Lung (tissue), 12 donors: Measurements from ENCODE around the gene HDDC3. TPM values are rescaled to one million over a fixed set of nuclear protein-coding genes. Genes with fewer than 3 reads are reported as not detected.

ENCODE experiments used
- ATAC-seq: fragments of 200-7000 bp; cut with Tn5 transposase; one replicate; pipeline ENCODE4 v1.9.1; 2020; ENCODE audit warnings: moderate number of reproducible peaks; ENCODE audit not compliant: insufficient read depth, low FRiP score
- DNase-seq, 3 donors: peaks; one replicate each; pipeline ENCODE4 v3.0.0-alpha.2; 2013 to 2017
- H3K27ac ChIP-seq, 2 donors: one replicate each; pipeline ENCODE4 v1.5.1; 2013; ENCODE audit warnings: mild to moderate bottlenecking in 2 of 2, moderate library complexity in 2 of 2, control low read depth in 1 of 2, inconsistent platforms in 1 of 2, low read depth in 1 of 2, low read length in 1 of 2
- H3K27me3 ChIP-seq, 3 donors: one replicate each; pipeline ENCODE4 v1.5.1; 2013; ENCODE audit warnings: low read length in 2 of 3; ENCODE audit not compliant: control insufficient read depth in 3 of 3, insufficient read depth in 3 of 3
- H3K36me3 ChIP-seq, 4 donors: one replicate each; pipeline ENCODE4 v1.5.1; 2013; ENCODE audit warnings: low read length in 4 of 4, mild to moderate bottlenecking in 1 of 4, moderate library complexity in 1 of 4; ENCODE audit not compliant: control insufficient read depth in 4 of 4, insufficient read depth in 4 of 4
- H3K4me1 ChIP-seq, 5 donors: one replicate each; pipeline ENCODE4 v1.5.1; 2013; ENCODE audit warnings: low read length in 5 of 5, mild to moderate bottlenecking in 2 of 5, moderate library complexity in 1 of 5; ENCODE audit not compliant: control insufficient read depth in 5 of 5, insufficient read depth in 5 of 5
- H3K4me3 ChIP-seq: one replicate; pipeline ENCODE4 v1.5.1; 2013; ENCODE audit warnings: mild to moderate bottlenecking, control low read depth, moderate library complexity
- H3K9ac ChIP-seq, 2 donors: one replicate each; pipeline ENCODE4 v1.5.1; 2013; ENCODE audit warnings: low read length in 2 of 2, control low read depth in 1 of 2; ENCODE audit not compliant: insufficient read depth in 1 of 2
- H3K9me3 ChIP-seq, 4 donors: one replicate each; pipeline ENCODE4 v1.5.1; 2013; ENCODE audit warnings: low read length in 3 of 4, mild to moderate bottlenecking in 1 of 4, moderate library complexity in 1 of 4; ENCODE audit not compliant: control insufficient read depth in 4 of 4, insufficient read depth in 3 of 4
- WGBS, 2 donors: extraction: QIAGEN DNeasy Blood & Tissue Kit; methylation state at CpG; one replicate each; pipeline ENCODE4 v1.1.7; 2013; 5-methylcytosine and 5-hydroxymethylcytosine counted together
- polyA plus RNA-seq, 2 donors: library from polyadenylated mRNA; stranded (reverse); fragments of 200-250 nt; gene quantifications; one replicate each; pipeline ENCODE4 v1.2.1, GENCODE V29; 2013
- total RNA-seq, 2 donors: library from RNA; depleted of rRNA in 1 of 2; stranded (reverse); fragments of >200 nt in 1 of 2; gene quantifications; one replicate each; pipeline ENCODE4 v1.2.1, GENCODE V29; 2014 to 2021
- TF ChIP-seq, protein P1 (sequence below): IDR thresholded peaks from 2 replicates; pipeline ENCODE4 v1.5.1; 2012; ENCODE audit warnings: mild to moderate bottlenecking; ENCODE audit errors: control extremely low read depth, extremely low read depth
- donor health status: control.
- donor health status: control.
- donor health status: Bipolar disorder and iron deficiency.
- donor health status: healthy.
- donor health status: DM: yes; HTN: yes; CAD: no.

The HDDC3 gene
- total and polyA plus RNA-seq, 4 donors: 12.7 to 19.6 (median 16.5) TPM

DNA sequence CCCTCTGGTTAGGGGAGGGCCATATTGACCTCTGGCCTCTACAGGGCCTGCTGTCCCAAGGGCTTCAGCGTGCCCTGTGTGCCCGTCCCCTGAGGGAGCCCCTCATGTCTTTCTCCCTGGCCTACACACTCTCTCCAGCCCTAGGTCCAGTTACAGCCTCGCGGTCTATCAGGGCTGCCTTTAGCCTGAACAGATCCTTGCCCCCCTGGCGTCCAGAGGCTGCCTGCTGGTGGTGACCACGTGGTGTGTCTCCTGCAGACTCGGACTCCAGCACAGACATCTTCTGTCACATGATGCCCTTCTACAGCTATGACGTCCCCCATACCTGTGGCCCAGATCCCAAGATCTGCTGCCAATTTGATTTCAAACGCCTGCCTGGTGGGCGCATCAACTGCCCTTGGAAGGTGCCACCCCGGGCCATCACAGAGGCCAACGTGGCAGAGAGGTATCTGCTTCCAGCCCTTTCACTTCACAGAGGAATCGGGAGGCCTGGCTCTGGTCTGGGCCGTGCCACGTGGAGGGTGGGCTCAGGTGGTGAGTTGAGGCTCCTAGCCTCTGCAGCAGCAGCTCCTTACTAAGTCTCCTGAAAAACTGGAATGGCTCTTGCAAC is 25.2 kb downstream of the HDDC3 start:
- Histone ChIP-seq H3K4me3 (no peak overlapping the region), H3K36me3 (peaks cover 16 to 60% (median 30%) of the 10 kb centered on the region in 4 donors), H3K9me3 (no peaks in the 10 kb centered on the region), H3K9ac (no peak overlapping the region), H3K27me3 (no peaks in the 10 kb centered on the region), H3K4me1 (peaks cover 0 to 8% (median 0%) of the 10 kb centered on the region in 5 donors), H3K27ac (no peak overlapping the region)
- no peak for DNase-seq
- TF ChIP-seq, protein P1, sequence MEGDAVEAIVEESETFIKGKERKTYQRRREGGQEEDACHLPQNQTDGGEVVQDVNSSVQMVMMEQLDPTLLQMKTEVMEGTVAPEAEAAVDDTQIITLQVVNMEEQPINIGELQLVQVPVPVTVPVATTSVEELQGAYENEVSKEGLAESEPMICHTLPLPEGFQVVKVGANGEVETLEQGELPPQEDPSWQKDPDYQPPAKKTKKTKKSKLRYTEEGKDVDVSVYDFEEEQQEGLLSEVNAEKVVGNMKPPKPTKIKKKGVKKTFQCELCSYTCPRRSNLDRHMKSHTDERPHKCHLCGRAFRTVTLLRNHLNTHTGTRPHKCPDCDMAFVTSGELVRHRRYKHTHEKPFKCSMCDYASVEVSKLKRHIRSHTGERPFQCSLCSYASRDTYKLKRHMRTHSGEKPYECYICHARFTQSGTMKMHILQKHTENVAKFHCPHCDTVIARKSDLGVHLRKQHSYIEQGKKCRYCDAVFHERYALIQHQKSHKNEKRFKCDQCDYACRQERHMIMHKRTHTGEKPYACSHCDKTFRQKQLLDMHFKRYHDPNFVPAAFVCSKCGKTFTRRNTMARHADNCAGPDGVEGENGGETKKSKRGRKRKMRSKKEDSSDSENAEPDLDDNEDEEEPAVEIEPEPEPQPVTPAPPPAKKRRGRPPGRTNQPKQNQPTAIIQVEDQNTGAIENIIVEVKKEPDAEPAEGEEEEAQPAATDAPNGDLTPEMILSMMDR: no peak
- no peak for ATAC-seq
- WGBS, 2 donors: 82 to 89% methylated on average over 15 of the region's 15 CpGs

DNA sequence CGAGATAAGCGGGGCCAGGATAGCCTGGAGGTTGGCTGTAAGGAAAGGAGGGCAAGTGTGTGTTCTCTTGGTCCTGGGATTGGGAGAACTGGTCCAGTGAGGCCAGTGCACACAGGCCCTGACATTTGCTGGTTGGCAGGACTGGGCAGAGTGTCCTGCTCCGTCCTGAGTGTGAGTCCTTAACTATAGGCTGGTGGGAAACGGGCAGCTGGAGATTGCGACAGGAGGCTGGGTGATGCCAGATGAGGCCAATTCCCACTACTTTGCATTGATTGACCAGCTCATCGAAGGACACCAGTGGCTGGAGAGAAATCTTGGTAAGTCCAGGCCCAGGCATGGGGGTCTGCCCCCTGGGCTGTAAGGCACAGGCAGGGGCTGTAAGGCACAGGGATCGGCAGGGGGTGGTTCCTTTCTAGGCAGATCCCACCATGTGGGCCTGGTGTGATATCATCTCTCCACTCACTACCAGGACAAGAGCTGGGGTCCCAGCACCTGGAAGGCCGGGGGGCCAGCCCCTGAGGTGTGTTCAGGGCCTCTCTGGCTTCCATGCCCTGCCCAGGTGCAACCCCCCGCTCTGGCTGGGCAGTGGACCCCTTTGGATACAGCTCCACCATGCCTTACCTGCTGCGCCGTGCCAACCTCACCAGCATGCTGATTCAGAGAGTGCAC is 26.0 kb downstream of the HDDC3 start:
- ATAC-seq (no peak), DNase-seq (no peak)
- peaks cover 0 to 10% (median 3%) of the 10 kb centered on the region in 5 donors for H3K4me1 ChIP-seq
- WGBS, 2 donors: 95 to 96% methylated on average over 11 of the region's 11 CpGs
- TF ChIP-seq, protein P1: no peak
- no peak overlapping the region for H3K9ac ChIP-seq
- H3K4me3 ChIP-seq: no peak overlapping the region
- H3K9me3 ChIP-seq: no peaks in the 10 kb centered on the region
- no peak overlapping the region for H3K27ac ChIP-seq
- peaks cover 10 to 51% (median 29%) of the 10 kb centered on the region in 4 donors for H3K36me3 ChIP-seq
- H3K27me3 ChIP-seq: no peaks in the 10 kb centered on the region

DNA sequence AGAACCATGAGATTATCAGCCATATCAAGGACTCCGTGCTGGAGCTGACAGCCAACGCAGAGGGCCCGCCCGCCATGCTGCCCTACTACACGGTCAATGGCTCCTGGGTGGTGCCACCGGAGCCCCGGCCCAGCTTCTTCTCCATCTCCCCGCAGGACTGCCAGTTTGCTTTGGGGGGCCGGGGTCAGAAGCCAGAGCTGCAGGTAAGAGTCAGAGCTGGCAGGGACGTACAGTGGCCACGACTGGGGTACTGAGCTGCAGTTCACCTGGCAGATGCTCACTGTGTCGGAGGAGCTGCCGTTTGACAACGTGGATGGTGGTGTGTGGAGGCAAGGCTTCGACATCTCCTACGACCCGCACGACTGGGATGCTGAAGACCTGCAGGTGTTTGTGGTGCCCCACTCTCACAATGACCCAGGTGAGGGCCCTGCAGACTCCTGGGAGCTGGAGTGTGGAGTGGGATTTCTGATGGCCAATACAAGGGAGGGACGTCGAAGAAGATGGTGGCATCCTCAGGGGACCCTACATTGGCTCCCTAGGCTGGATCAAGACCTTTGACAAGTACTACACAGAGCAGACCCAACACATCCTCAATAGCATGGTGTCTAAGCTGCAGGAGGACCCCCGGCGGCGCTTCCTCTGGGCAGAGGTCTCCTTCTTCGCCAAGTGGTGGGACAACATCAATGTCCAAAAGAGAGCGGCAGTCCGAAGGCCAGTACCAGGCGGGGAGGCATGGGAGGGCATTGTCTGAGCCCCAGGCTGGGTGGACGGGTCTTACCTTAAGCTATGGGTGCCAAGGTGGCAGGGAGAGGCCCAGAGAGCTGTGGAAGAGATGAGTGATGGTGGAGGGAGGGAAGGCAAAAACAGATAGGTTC is 26.8 kb downstream of the HDDC3 start:
- peaks cover 4 to 44% (median 24%) of the 10 kb centered on the region in 4 donors for H3K36me3 ChIP-seq
- DNase-seq: no peak
- 95 to 98% methylated on average over 28 of the region's 28 CpGs for WGBS, 2 donors
- peaks cover 0 to 10% (median 3%) of the 10 kb centered on the region in 5 donors for H3K4me1 ChIP-seq
- TF ChIP-seq, protein P1: no peak
- no peaks in the 10 kb centered on the region for H3K27me3 ChIP-seq
- no peak for ATAC-seq
- no peak overlapping the region for H3K4me3 ChIP-seq
- no peak overlapping the region for H3K9ac ChIP-seq
- no peaks in the 10 kb centered on the region for H3K9me3 ChIP-seq
- no peak overlapping the region for H3K27ac ChIP-seq
